Renal pelvis (tissue), 4 donors: ENCODE measurements around the gene RNASEL. TPM values are rescaled to one million over a fixed set of nuclear protein-coding genes. Genes with fewer than 3 reads are reported as not detected.
"Not testable (repeated sequence)": the region's sequence is repeated elsewhere in the genome, so short reads cannot be mapped to it uniquely, and the experiment has no call there.

Experiments used
- DNase-seq: peaks from one replicate; pipeline ENCODE4 v3.0.0-alpha.2; 2013
- polyA plus RNA-seq, 3 donors: library from polyadenylated mRNA; unstranded; fragments of 120-200 nt; gene quantifications; one replicate each; pipeline ENCODE4 v1.2.1, GENCODE V29; 2013; ENCODE audit not compliant: insufficient read length in 3 of 3

Gene RNASEL
- polyA plus RNA-seq, 3 donors: 8.0 to 14.4 (median 14.2) TPM

DNA sequence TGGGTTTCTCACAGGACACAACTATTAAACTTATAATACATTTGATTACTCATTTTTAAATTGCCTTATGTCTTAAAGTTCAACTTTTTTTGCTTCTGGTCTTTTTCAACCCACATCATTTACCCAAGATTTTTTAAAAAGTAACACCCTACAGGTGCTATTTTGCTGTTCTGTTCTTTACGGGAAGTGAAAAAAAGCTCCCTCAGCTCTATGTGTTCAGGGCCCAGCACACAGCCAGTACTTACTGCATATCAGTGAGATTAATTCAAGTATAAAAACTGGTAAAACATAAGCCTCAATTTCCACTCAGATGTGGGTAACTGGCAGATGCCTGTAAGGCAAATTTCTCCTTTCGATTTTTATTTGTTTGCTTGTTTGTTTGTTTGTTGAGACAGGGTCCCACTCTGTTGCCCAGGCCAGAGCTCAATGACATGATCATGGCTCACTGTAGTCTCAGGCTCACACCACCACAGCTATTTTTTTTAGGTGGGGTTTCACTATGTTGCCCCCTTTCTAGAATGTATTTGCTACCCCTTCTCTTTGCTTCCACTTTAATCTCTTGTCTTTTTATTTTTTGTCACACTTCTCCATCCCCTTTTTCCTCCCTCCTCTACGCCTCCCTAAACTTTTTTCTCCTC is 20.3 kb downstream of the RNASEL start:
- DNase-seq: no peak

DNA sequence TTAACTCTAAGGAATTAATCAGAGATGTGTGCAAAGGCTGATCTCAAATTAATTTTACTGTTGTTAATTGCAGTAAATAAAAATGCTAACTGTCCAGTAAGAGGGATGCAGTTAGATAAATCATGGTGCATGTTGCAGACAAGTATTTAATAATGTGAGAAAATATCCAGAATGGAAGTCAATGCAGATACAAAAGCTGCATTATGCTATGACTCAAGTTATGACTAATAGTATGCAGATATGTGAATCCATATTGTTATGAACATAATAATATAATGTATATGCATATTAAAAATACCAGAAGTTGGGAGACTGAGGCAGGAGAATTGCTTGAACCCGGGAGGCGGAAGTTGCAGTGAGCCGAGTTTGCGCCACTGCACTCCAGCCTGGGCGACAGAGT is 21.4 kb downstream of the RNASEL start:
- no peak for DNase-seq

DNA sequence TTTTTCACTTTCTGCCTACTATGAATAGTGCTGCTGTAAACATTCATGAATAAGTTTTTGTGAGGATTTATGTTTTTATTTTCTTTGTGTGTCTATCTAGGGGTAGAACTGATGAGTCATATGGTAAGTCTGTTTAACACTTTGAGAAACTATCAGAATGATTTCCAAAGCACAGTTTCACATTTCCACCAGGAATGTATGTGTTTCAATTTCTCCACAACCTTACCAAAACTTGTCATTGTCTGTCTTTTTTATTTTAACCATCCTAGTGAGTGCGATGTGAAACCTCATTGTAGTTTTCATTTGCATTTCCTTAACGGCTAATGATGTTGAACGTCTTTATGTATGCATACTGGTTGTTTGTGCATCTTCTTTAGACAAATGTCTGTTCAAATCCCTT is 23.5 kb downstream of the RNASEL start:
- no peak for DNase-seq

- no peak for DNase-seq
These were observed 24.6 kb downstream of the RNASEL start for GRCh38 chr1:182564406-182565004.

GRCh38 chr1:182563095-182563494 is 26.0 kb downstream of the RNASEL start:
- DNase-seq: no peak

- DNase-seq: no peak
These were observed 27.6 kb downstream of the RNASEL start for GRCh38 chr1:182561456-182561855.

DNA sequence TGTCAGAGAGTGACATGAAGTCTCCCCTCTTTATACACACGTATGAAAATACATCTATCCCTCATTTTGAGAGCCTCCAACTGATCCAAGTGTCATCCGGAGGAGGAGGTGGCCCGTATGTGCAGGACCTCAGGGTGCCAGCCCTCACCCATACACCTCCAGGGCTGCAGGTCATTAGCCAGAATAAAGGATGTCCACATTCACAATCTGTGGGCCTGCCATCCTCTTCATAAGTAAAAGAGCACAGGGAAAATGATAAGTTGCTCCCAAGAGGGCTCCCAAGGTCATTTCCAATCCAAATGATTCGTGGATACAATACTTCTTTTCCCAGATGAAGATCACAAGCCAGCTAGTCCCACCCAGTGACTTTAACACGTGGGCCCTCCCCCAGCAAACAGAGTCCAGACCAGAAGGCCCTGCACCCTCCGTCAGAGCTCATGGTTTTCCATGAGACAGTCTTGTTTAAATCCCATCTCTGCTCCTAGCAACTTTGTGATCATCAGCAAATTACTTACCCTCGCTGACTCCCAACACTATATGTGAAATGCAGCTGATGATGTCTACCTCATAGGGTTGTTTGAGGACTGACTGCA is 28.6 kb downstream of the RNASEL start:
- DNase-seq: no peak

DNA sequence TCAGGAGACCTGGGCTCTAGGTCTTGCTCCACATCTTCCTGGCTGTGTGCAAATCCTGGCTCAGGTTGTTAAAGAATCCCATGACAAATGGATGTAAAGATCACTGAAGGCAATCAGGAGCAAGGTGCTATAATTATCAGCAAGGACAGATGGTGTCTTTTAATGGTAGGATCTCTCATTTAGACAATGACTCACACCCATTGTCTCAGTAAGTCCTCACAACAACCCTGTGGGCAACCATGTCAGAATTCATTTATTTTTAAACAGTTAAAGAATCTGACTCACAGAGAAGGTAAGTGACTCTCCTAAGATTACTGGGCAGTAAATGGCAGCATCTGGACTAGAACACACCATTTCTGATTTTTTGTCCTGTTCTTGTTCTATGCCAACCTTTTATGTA is 32.8 kb downstream of the RNASEL start:
- no peak for DNase-seq

DNA sequence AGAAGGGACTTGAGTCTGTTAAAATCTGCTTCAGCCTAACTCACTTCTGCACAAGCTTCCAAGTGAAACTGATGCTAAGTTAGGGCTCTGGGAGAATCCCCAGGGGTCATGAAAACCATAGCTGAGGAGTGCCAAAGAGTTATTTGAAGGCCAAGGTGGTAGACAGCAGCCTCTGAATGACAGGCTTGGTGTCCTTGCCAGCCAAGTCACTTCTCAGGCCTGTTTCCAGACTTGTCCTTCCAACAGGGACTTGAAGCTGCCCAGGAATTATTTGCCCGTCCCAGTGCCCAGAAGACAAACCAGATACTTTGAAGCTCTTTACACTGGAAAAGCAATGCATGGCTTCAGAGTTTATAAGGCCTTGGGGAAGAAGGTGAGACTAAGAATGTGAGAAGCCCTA is 33.6 kb downstream of the RNASEL start:
- DNase-seq: no peak

DNA sequence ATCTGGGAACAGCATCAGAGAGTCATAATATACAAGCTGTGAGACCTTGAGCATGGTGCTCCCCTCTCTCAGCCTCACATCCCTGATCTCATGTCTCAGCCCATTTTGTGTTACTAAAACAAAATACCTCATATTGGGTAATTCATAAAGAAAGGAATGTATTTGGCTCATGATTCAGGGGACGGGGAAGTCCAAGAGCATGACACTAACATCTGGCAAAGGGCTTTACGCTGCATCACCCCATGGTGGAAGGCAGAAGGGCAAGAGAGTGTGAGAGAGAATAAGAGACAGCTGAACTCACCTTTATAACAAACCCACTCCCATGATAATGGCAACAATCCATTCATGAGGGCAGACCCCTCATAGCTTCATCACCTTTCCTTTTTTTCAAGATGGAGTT is 36.5 kb downstream of the RNASEL start:
- no peak for DNase-seq

- no peak for DNase-seq
These were observed 39.2 kb downstream of the RNASEL start for GRCh38 chr1:182549811-182550210.

DNA sequence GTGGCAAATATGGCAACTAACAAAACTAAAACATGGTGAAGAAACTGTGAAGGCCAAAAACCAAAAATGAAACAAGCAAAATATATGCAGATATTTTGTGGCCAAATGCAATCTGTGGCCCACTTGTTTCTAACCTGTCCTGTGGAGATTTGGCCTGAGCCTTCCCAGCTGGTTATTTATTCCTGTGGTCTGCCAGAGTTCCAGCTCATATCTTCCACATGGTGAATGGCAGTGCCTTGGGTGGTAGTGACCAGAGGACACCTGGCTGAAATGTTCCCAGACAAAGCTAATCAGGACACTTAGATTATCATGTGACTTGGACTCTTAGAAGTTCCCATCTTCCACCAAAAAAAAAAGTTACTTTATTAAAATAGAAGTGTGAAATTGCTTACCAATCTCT is 39.7 kb downstream of the RNASEL start:
- no peak for DNase-seq

GRCh38 chr1:182533896-182534295 is 55.2 kb downstream of the RNASEL start:
- DNase-seq: no peak

DNA sequence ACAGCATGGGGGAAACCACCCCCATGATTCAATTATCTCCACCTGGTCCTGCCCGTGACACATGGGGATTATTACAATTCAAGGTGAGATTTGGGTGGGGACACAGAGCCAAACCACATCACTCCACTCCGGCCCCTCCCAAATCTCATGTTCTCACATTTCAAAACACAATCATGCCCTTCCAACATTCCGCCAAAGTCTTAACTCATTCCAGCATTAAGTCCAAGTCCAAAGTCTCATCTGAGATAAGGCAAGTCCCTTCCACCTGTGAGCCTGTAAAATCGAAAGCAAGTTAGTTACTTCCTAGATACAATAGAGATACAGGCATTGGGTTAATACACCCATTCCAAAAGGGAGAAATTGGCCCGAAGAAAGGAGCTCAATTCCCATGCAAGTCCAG is 60.9 kb downstream of the RNASEL start:
- DNase-seq: not testable (repeated sequence)

- no peak for DNase-seq
These were observed 61.4 kb downstream of the RNASEL start for GRCh38 chr1:182527680-182528079.

GRCh38 chr1:182525342-182525741 is 63.7 kb downstream of the RNASEL start:
- DNase-seq: no peak

Other genes starting within 250 kb of the RNASEL start
- gene GLUL, start 197.5 kb downstream of the RNASEL start, polyA plus RNA-seq: 100 to 1,000 TPM; 305 to 322 (median 308) TPM
- under 1 TPM; 0.07 to 0.22 (median 0.21) TPM for gene TEDDM1, start 188.6 kb downstream of the RNASEL start, polyA plus RNA-seq
- under 1 TPM in 2 of 3 donors, not detected in 1; 0.03 to 0.33 TPM for gene RGSL1, start 139.1 kb downstream of the RNASEL start, polyA plus RNA-seq
- 1 to 10 TPM; 1.0 to 1.8 (median 1.0) TPM for gene RGS16, start 15.1 kb upstream of the RNASEL start, polyA plus RNA-seq
- gene RGS8, start 95.3 kb upstream of the RNASEL start, polyA plus RNA-seq: under 1 TPM; 0.06 to 0.07 (median 0.06) TPM
- gene NPL, start 200.5 kb upstream of the RNASEL start, polyA plus RNA-seq: 1 to 10 TPM; 7.4 to 9.2 (median 9.1) TPM